HG03354 (cell line): Measurements from ENCODE around the gene SLC24A1.

Experiments used
- ATAC-seq: cut with Tn5 transposase; IDR thresholded peaks from one replicate; pipeline ENCODE4 v1.9.1; 2021; ENCODE audit warnings: mild to moderate bottlenecking; ENCODE audit not compliant: unreplicated experiment, poor library complexity, severe bottlenecking

The SLC24A1 gene

GRCh38 chr15:65646486-65646885 is 24.7 kb downstream of the SLC24A1 start:
- ATAC-seq: no peak

DNA sequence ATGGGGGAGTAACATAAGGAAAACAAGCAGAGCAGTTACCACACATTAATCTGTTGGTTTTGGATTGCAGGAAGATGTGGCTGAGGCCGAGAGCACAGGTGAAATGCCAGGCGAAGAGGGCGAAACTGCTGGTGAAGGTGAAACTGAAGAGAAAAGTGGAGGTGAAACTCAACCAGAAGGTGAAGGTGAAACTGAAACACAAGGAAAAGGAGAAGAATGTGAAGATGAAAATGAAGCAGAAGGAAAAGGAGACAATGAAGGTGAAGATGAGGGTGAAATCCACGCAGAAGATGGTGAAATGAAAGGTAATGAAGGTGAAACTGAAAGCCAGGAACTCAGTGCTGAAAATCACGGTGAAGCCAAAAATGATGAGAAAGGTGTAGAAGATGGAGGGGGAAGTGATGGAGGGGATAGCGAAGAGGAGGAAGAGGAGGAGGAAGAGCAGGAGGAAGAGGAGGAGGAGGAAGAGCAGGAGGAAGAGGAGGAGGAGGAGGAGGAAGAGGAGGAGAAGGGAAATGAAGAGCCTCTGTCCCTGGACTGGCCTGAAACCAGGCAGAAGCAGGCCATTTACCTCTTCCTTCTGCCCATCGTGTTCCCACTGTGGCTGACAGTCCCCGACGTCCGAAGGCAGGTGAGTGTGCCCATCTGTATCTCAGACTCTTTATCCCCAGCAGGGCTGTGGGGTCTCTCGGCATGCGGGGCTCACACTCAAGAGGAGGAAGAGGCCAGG is 28.7 kb downstream of the SLC24A1 start:
- no peak for ATAC-seq

DNA sequence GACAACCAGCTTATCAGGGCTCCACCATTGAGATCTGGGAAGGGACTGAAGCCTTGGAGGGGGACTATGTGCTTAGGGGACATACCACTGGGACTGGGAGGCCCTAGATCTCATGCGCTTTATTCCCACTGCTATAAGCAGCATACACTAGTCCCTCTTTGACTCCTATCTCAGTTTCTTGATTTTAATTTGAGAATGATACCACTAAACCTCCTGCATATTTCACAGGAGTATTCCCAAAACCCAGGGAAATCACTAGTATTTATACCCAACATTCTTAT is 29.2 kb downstream of the SLC24A1 start:
- no peak for ATAC-seq

- no peak for ATAC-seq
Measured at GRCh38 chr15:65651831-65652749, 30.4 kb downstream of the SLC24A1 start.

DNA sequence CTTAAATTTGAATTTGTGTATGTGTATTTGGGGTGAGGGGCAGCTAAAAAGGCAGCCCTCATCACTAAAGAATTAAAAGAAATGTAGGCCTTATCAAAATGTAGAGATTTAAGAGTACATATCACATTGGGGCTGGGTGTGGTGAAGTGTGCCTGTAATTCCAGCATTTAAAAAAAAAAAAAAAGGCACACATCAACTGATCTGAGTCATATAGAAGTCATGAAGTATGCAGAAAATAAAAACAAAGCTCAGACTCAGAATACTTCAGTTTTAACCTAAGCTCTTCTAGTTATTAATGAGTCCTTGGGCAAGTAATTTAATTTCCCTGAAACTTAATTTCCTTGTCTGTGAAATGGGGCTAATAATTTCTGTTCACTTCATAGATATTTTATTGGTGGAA is 31.6 kb downstream of the SLC24A1 start:
- ATAC-seq: no peak

GRCh38 chr15:65653801-65654521 is 32.2 kb downstream of the SLC24A1 start:
- ATAC-seq: no peak

GRCh38 chr15:65655026-65655425 is 33.3 kb downstream of the SLC24A1 start:
- ATAC-seq: no peak

DNA sequence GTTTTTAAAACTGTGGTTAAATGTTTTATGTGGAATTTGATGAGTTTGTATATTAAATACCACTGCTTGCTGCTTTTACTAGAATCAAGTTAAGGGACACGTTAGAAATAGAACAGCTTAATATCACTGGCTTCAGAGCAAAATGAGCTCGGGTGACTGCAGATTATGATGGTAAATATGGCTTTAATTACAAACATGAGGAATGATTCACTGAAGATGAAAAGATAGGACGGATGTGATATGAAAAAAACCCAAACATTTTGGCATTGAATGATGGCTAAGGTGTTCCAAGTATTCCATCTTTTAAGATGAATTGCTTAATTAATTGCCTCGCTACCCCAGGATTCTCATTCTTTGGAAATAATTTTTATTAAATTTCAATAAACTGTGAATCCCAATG is 33.7 kb downstream of the SLC24A1 start:
- ATAC-seq: no peak

GRCh38 chr15:65659502-65660052 is 37.8 kb downstream of the SLC24A1 start:
- ATAC-seq: no peak

DNA sequence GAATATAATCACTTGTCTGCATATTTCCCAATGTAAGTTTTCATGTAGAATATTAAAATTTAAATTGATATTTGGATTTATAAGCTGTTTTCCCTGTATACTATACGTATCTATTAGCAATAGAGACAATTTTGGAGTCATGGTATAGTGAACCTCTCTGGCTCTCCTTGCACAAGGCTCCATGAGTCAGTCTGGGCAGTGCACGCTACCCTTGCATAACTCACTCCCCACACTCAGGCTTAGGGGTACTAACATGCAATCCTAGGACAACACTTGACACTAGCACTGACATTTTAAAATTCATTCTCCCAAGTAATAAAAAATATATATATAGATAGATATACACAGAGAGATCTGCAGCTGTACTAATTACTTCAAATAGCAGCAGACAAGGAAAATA is 39.2 kb downstream of the SLC24A1 start:
- no peak for ATAC-seq

DNA sequence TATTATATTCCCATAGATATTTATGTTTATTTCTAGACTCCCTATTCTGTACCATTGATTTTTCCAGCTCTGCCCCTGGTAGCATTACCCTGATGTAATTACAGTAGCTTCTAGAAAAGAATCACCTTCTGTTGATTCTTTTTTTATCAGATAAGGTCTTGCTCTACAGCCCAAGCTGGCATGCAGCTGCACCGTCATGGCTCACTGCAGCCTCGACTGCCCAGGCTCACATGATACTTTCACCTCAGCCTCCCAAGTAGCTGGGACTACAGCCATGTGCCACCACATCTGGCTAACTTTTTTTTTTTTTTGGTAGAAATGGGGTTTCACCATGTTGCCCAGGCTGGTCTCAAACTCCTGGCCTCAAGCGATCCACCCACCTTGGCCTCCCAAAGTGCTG is 41.8 kb downstream of the SLC24A1 start:
- no peak for ATAC-seq

GRCh38 chr15:65666257-65666656 is 44.5 kb downstream of the SLC24A1 start:
- ATAC-seq: no peak

- ATAC-seq: no peak
Measured at GRCh38 chr15:65675551-65675950, 53.8 kb downstream of the SLC24A1 start.

DNA sequence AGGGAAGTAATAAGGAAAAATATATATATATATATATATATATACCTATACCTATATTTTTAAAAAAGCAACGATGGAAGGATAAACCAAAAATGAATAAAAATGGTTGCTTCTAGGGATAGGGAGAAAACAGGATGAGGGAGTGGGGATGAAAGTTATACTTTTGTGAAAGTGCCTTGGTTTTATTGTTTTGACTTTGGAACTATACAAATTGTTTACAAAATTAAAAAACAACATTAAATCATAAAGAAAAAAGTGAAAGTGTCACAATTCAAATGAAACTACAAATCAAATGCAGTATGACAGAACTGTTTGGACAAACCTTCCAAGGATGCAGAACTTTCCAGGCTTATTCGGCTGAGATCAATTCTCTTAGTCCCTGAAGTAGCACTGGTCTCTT is 54.4 kb downstream of the SLC24A1 start:
- no peak for ATAC-seq

- ATAC-seq: no peak
Measured at GRCh38 chr15:65680544-65680943, 58.8 kb downstream of the SLC24A1 start.

DNA sequence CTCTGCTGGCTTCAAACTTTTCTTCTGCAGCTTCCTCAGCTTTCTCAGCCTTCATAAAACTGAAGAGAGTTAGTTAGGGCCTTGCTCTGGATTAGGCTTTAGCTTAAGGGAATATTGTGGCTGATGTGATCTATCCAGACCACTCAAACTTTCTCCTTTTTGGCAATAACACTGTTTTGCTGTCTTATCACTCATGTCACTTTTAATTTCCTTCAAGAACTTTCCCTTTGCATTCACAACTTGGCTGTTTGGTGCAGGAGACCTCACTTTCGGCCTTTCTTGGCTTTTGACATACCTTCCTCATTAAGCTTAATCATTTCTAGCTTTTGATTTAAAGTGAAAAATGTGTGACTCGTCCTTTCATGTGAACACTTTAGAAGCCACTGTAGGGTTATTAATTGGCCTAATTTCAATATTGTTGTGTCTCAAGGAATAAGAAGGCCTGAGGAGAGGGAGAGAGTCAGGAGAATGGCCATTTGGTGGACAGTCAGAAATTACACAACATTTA is 60.7 kb downstream of the SLC24A1 start:
- ATAC-seq: no peak

GRCh38 chr15:65688462-65688861 is 66.7 kb downstream of the SLC24A1 start:
- ATAC-seq: no peak

DNA sequence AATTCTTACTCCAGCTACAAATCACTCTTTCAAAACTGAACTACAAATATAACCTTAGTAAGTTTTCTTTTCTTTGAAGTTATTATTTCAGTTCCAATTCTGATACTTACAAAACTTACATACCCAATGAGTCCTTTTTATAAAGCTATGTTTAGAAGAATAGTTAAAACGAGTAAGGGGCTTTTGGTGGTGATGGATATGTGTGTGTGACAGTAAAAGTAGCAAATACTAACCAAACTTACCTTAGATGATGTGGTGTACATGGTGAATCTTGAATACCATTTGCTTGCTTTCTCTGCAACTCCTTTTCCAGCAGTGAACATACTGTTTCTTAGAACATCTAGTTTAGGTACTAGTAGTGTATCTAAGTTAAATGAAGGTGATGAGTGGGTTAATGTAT is 68.4 kb downstream of the SLC24A1 start:
- no peak for ATAC-seq

- ATAC-seq: no peak
Measured at GRCh38 chr15:65690778-65691177, 69.0 kb downstream of the SLC24A1 start.

- ATAC-seq: no peak
Measured at GRCh38 chr15:65695081-65695480, 73.3 kb downstream of the SLC24A1 start.
